ENCODE results near the gene MRPL1. TPM values are rescaled to one million over a fixed set of nuclear protein-coding genes. Genes with fewer than 3 reads are reported as not detected.

MRPL1 gene
- total RNA-seq, 3 donors from 2014 or later (not counting 1 experiment from before 2014, with no cell fraction given) = 17.9 to 22.9 (median 22.9) TPM

GRCh38 chr4:77852892-77853495 is 9.6 kb upstream of the MRPL1 start:
- TF ChIP-seq CTCF (IDR thresholded peaks at IDR 0.05) = no peak
- H3K27me3 Mint-ChIP-seq (ENCODE audit: low read depth in 2 of 2) = no peaks in the 10 kb centered on the region
- no peaks in the 10 kb centered on the region for H3K27me3 ChIP-seq (ENCODE audit: control insufficient read depth, insufficient read depth, low read length)
- peak overlapping the region; percentile 88 for H3K4me3 Mint-ChIP-seq
- ATAC-seq (peak; percentile 76 to 87 (median 84)), DNase-seq (peak; percentile 69 to 92)
- H3K27ac ChIP-seq (ENCODE audit: low read length) = peak overlapping the region; percentile 96
- H3K4me1 ChIP-seq (ENCODE audit: control insufficient read depth, insufficient read depth, low read length) = peaks cover 58% of the 10 kb centered on the region
- intact Hi-C loops (cut with micrococcal nuclease) = loop anchor here (1.0 kb wide), 1 partner anchor 8 kb away; no protein-coding TSS in a partner anchor
- H3K36me3 Mint-ChIP-seq = no peaks in the 10 kb centered on the region
- no peaks in the 10 kb centered on the region for H3K9me3 Mint-ChIP-seq
- peak overlapping the region; percentile 97 to 100 for H3K27ac Mint-ChIP-seq
- 11% methylated on average over 4 of the region's 7 CpGs for WGBS (ENCODE audit: insufficient coverage)
- no peak overlapping the region for H3K4me3 ChIP-seq (ENCODE audit: low read length)
- peaks cover 51 to 66% of the 10 kb centered on the region in 2 donors for H3K4me1 Mint-ChIP-seq
- no peaks in the 10 kb centered on the region for H3K36me3 ChIP-seq (ENCODE audit: control insufficient read depth, insufficient read depth, low read length)
- no peaks in the 10 kb centered on the region for H3K9me3 ChIP-seq (ENCODE audit: control insufficient read depth, insufficient read depth, low read length)

GRCh38 chr4:77854431-77855111 is 8.1 kb upstream of the MRPL1 start:
- ATAC-seq = peak; percentile 65 to 80 (median 69)
- Histone ChIP-seq H3K4me1 (ENCODE audit: control insufficient read depth, insufficient read depth, low read length) (peaks cover 43% of the 10 kb centered on the region), H3K9me3 (ENCODE audit: control insufficient read depth, insufficient read depth, low read length) (no peaks in the 10 kb centered on the region), H3K27me3 (ENCODE audit: control insufficient read depth, insufficient read depth, low read length) (no peaks in the 10 kb centered on the region), H3K27ac (ENCODE audit: low read length) (peak overlapping the region; percentile 96), H3K4me3 (ENCODE audit: low read length) (peak overlapping the region; percentile 9), H3K36me3 (ENCODE audit: control insufficient read depth, insufficient read depth, low read length) (no peaks in the 10 kb centered on the region)
- Mint-ChIP-seq H3K27me3 (ENCODE audit: low read depth in 2 of 2) (no peaks in the 10 kb centered on the region), H3K4me1 (peaks cover 54 to 65% of the 10 kb centered on the region in 2 donors), H3K4me3 (peak overlapping the region; percentile 88), H3K36me3 (no peaks in the 10 kb centered on the region), H3K27ac (peak overlapping the region; percentile 97 to 100), H3K9me3 (no peaks in the 10 kb centered on the region)
- 13% methylated on average over 1 of the region's 7 CpGs for WGBS (ENCODE audit: insufficient coverage)
- DNase-seq = peak; percentile 38 to 78
- intact Hi-C loops (cut with micrococcal nuclease) = loop anchor here (1.0 kb wide), 1 partner anchor 34 kb away; no protein-coding TSS in a partner anchor
- TF ChIP-seq CTCF (IDR thresholded peaks at IDR 0.05) = no peak

GRCh38 chr4:77856152-77856551 is 6.5 kb upstream of the MRPL1 start:
- no peaks in the 10 kb centered on the region for H3K27me3 Mint-ChIP-seq (ENCODE audit: low read depth in 2 of 2)
- H3K36me3 ChIP-seq (ENCODE audit: control insufficient read depth, insufficient read depth, low read length) = no peaks in the 10 kb centered on the region
- no peaks in the 10 kb centered on the region for H3K9me3 ChIP-seq (ENCODE audit: control insufficient read depth, insufficient read depth, low read length)
- no peak overlapping the region for H3K4me3 Mint-ChIP-seq
- WGBS (ENCODE audit: insufficient coverage) = no CpG with 5 or more reads among the region's 1 CpG
- peaks cover 60 to 66% of the 10 kb centered on the region in 2 donors for H3K4me1 Mint-ChIP-seq
- DNase-seq (no peak), ATAC-seq (no peak)
- peak overlapping the region; percentile 4 for H3K27ac ChIP-seq (ENCODE audit: low read length)
- no peaks in the 10 kb centered on the region for H3K9me3 Mint-ChIP-seq
- intact Hi-C loops (cut with micrococcal nuclease) = no loop called here
- TF ChIP-seq CTCF (IDR thresholded peaks at IDR 0.05) = no peak
- no peaks in the 10 kb centered on the region for H3K27me3 ChIP-seq (ENCODE audit: control insufficient read depth, insufficient read depth, low read length)
- H3K36me3 Mint-ChIP-seq = no peaks in the 10 kb centered on the region
- H3K27ac Mint-ChIP-seq = peak overlapping the region; percentile 97 to 100
- peaks cover 39% of the 10 kb centered on the region for H3K4me1 ChIP-seq (ENCODE audit: control insufficient read depth, insufficient read depth, low read length)
- no peak overlapping the region for H3K4me3 ChIP-seq (ENCODE audit: low read length)

Data from natural killer cell (primary cell).